NCI-H446 (cell line): Measurements from ENCODE around the gene PXMP4.

Experiments used
- DNase-seq, 2 experiments: peaks; one replicate each; lab custom pipeline; 2025; lab: John Stamatoyannopoulos, UW

The PXMP4 gene

GRCh38 chr20:33654680-33655161, 65.4 kb downstream of the PXMP4 start:
- DNase-seq, result no peak

GRCh38 chr20:33653900-33654596, 66.1 kb downstream of the PXMP4 start:
- peak in 1 of 2 experiments; percentile 18 for DNase-seq

GRCh38 chr20:33653218-33653899, 66.8 kb downstream of the PXMP4 start:
- DNase-seq, result peak; percentile 35 to 61
